ENCODE data around the gene COG8. TPM values are rescaled to one million over a fixed set of nuclear protein-coding genes. Genes with fewer than 3 reads are reported as not detected.

Gene COG8
- total RNA-seq, 1 donor from 2014 or later = 31.1 TPM

- H3K9me3 ChIP-seq = no peaks in the 10 kb centered on the region
- no peak for TF ChIP-seq CTCF (IDR thresholded peaks at IDR 0.05)
- H3K4me1 ChIP-seq = peaks cover 10% of the 10 kb centered on the region
- no peaks in the 10 kb centered on the region for H3K27me3 ChIP-seq (ENCODE audit: low read depth)
- intact Hi-C loops (cut with DNase I) = no loop called here
- peaks cover 100% of the 10 kb centered on the region for H3K36me3 ChIP-seq
- ATAC-seq = no peak
- no peak overlapping the region for H3K4me3 ChIP-seq
- H3K27ac ChIP-seq = no peak overlapping the region
- no peak for DNase-seq
These were observed 17.0 kb downstream of the COG8 start for GRCh38 chr16:69322343-69322742.

GRCh38 chr16:69321080-69321479, 18.3 kb downstream of the COG8 start:
- Histone ChIP-seq H3K4me3 (no peak overlapping the region), H3K27ac (no peak overlapping the region), H3K9me3 (no peaks in the 10 kb centered on the region), H3K4me1 (peaks cover 9% of the 10 kb centered on the region), H3K27me3 (ENCODE audit: low read depth) (no peaks in the 10 kb centered on the region), H3K36me3 (peaks cover 100% of the 10 kb centered on the region)
- intact Hi-C loops (cut with DNase I) = no loop called here
- TF ChIP-seq CTCF (IDR thresholded peaks at IDR 0.05) = no peak
- ATAC-seq (no peak), DNase-seq (no peak)

- no peaks in the 10 kb centered on the region for H3K9me3 ChIP-seq
- no peak overlapping the region for H3K4me3 ChIP-seq
- H3K4me1 ChIP-seq = peaks cover 9% of the 10 kb centered on the region
- H3K36me3 ChIP-seq = peaks cover 100% of the 10 kb centered on the region
- intact Hi-C loops (cut with DNase I) = no loop called here
- DNase-seq = no peak
- no peaks in the 10 kb centered on the region for H3K27me3 ChIP-seq (ENCODE audit: low read depth)
- TF ChIP-seq CTCF (IDR thresholded peaks at IDR 0.05) = no peak
- ATAC-seq = no peak
- no peak overlapping the region for H3K27ac ChIP-seq
These were observed 18.7 kb downstream of the COG8 start for GRCh38 chr16:69320740-69321073.

- intact Hi-C loops (cut with DNase I) = no loop called here
- no peak overlapping the region for H3K4me3 ChIP-seq
- no peaks in the 10 kb centered on the region for H3K9me3 ChIP-seq
- H3K27me3 ChIP-seq (ENCODE audit: low read depth) = no peaks in the 10 kb centered on the region
- no peak for TF ChIP-seq CTCF (IDR thresholded peaks at IDR 0.05)
- H3K4me1 ChIP-seq = peaks cover 9% of the 10 kb centered on the region
- no peak for ATAC-seq
- peaks cover 100% of the 10 kb centered on the region for H3K36me3 ChIP-seq
- H3K27ac ChIP-seq = no peak overlapping the region
- no peak for DNase-seq
These were observed 19.3 kb downstream of the COG8 start for GRCh38 chr16:69319826-69320739.

GRCh38 chr16:69319381-69319780, 20.0 kb downstream of the COG8 start:
- DNase-seq (no peak), ATAC-seq (no peak)
- TF ChIP-seq CTCF (IDR thresholded peaks at IDR 0.05) = no peak
- intact Hi-C loops (cut with DNase I) = no loop called here
- Histone ChIP-seq H3K27ac (no peak overlapping the region), H3K4me1 (peaks cover 5% of the 10 kb centered on the region), H3K4me3 (no peak overlapping the region), H3K27me3 (ENCODE audit: low read depth) (no peaks in the 10 kb centered on the region), H3K36me3 (peaks cover 100% of the 10 kb centered on the region), H3K9me3 (no peaks in the 10 kb centered on the region)
